K562 (cell line): Measurements from ENCODE around the gene MEIG1. TPM values are rescaled to one million over a fixed set of nuclear protein-coding genes. Genes with fewer than 3 reads are reported as not detected.

Source experiments
- ATAC-seq: fragments of 200-7000 bp; cut with Tn5 transposase; 3 replicates; pipeline ENCODE4 v1.9.1; 2020; ENCODE audit warnings: moderate library complexity
- BruUV-seq: library from RNA; stranded (reverse); fragments of 400-500 nt; replicated peaks from 2 replicates; lab custom pipeline; 2021; lab: Mats Ljungman, UMichigan
- CTCF ChIA-PET: fragments of 300-600 bp; formaldehyde crosslinking; extraction: SDS; loops from one replicate; lab custom pipeline; 2021; ENCODE audit warnings: low intra/inter-chr PET ratio; lab: Yijun Ruan, JAX
- POLR2A ChIA-PET: fragments of 300-600, 350-650 bp; sonication (Branson Sonifier 250); formaldehyde crosslinking; extraction: SDS; loops from one replicate; lab custom pipeline; 2021; ENCODE audit warnings: antibody characterized with exemption, inconsistent platforms; lab: Yijun Ruan, JAX
- DNase-seq, 4 experiments: peaks; one replicate each; pipeline versions ENCODE4 v3.0.0 to v3.0.0-alpha.2; 2011 to 2018; ENCODE audit warnings: low spot score in 3 of 4, mixed read lengths in 3 of 4; ENCODE audit errors: extremely low read depth in 1 of 4
- FAIRE-seq: peaks from 2 replicates; lab custom pipeline; 2011; peaks lifted over from hg19 to GRCh38; lab: Jason Lieb, UNC
- H2AFZ ChIP-seq: 2 replicates; pipeline ENCODE4 v1.6.0; 2011; ENCODE audit warnings: low read depth, low read length, control low read depth, inconsistent platforms
- H3K27ac ChIP-seq: fragments of 200-600 bp; 3 replicates; pipeline ENCODE4 v1.8.0; 2011; ENCODE audit warnings: low read depth, mild to moderate bottlenecking, control low read depth, inconsistent platforms, low read length, moderate library complexity, mixed read lengths; ENCODE audit errors: extremely low read depth
- H3K27me3 ChIP-seq, 2 experiments: fragments of 300-600 bp in 1 of 2; 2 replicates in 1 of 2; 3 replicates in 1 of 2; pipeline versions ENCODE4 v1.6.0 to v1.8.0; 2011; ENCODE audit warnings: inconsistent platforms in 2 of 2, low read length in 2 of 2, mild to moderate bottlenecking in 1 of 2, mixed read lengths in 1 of 2, moderate library complexity in 1 of 2; ENCODE audit not compliant: control insufficient read depth in 2 of 2, insufficient read depth in 2 of 2
- H3K36me3 ChIP-seq: fragments of 300-600 bp; 3 replicates; pipeline ENCODE4 v1.8.0; 2011; ENCODE audit warnings: mild to moderate bottlenecking, low read length, inconsistent platforms; ENCODE audit not compliant: control insufficient read depth, insufficient read depth
- H3K4me1 ChIP-seq, 2 experiments: fragments of 200-600 bp in 1 of 2; replicated peaks in 1 of 2; 2 replicates in 1 of 2; 3 replicates in 1 of 2; pipeline versions ENCODE4 v1.5.1 to v1.8.0; 2011; ENCODE audit warnings: inconsistent platforms in 2 of 2, low read length in 2 of 2, mild to moderate bottlenecking in 1 of 2, mixed read lengths in 1 of 2, moderate library complexity in 1 of 2; ENCODE audit not compliant: control insufficient read depth in 2 of 2, insufficient read depth in 2 of 2
- H3K4me2 ChIP-seq: 2 replicates; pipeline ENCODE4 v1.6.1; 2011; ENCODE audit warnings: low read length, control low read depth, inconsistent platforms, mixed read lengths; ENCODE audit not compliant: insufficient read depth
- H3K4me3 ChIP-seq: fragments of 200-600 bp; sonication (generic), shearing (Covaris generic); 2 replicates; pipeline ENCODE4 v1.5.1; 2016; ENCODE audit warnings: control low read depth, inconsistent platforms
- H3K79me2 ChIP-seq: fragments of 200-600 bp; 3 replicates; pipeline ENCODE4 v1.8.0; 2011; ENCODE audit warnings: low read length, inconsistent platforms; ENCODE audit not compliant: control insufficient read depth, insufficient read depth
- H3K9ac ChIP-seq, 2 experiments: 2 replicates each; pipeline versions ENCODE4 v1.6.0 to v1.6.1; 2011; ENCODE audit warnings: low read depth in 2 of 2, low read length in 2 of 2, control low read depth in 1 of 2, inconsistent platforms in 1 of 2, mild to moderate bottlenecking in 1 of 2, mixed read lengths in 1 of 2; ENCODE audit not compliant: insufficient read depth in 1 of 2
- H3K9me1 ChIP-seq: one replicate; pipeline ENCODE4 v1.6.0; 2011; ENCODE audit warnings: inconsistent platforms, mild to moderate bottlenecking, low read length, moderate library complexity; ENCODE audit not compliant: control insufficient read depth, insufficient read depth
- H3K9me3 ChIP-seq: replicated peaks from 2 replicates; pipeline ENCODE4 v1.5.1; 2011; ENCODE audit warnings: low read depth, low read length, inconsistent platforms; ENCODE audit not compliant: control insufficient read depth, insufficient read depth
- H4K20me1 ChIP-seq: replicated peaks from 2 replicates; pipeline ENCODE4 v1.6.1; 2011; ENCODE audit warnings: low read length, inconsistent platforms, mixed read lengths; ENCODE audit not compliant: control insufficient read depth, insufficient read depth
- RFX5 ChIP-seq: IDR thresholded peaks from 2 replicates; pipeline ENCODE4 v1.6.1; 2011; ENCODE audit warnings: low read depth, mild to moderate bottlenecking, improper control_type of control experiment, low read length
- ZKSCAN1 ChIP-seq: fragments of 150-350 bp; IDR thresholded peaks from 2 replicates; pipeline ENCODE4 v1.6.1; 2016; ENCODE audit warnings: low read depth, low read length
- WGBS: fragments of 100-300 bp; shearing (Covaris generic); methylation state at CpG from one replicate; pipeline ENCODE4 v1.1.6; 2016; ENCODE audit warnings: low coverage, mixed read lengths; ENCODE audit not compliant: insufficient coverage; ENCODE audit errors: missing lambda C conversion rate; 5-methylcytosine and 5-hydroxymethylcytosine counted together
- in situ Hi-C: fragments of 300-500 bp; cut with MboI; formaldehyde crosslinking; loops from 4 replicates; pipeline ENCODE4 v1.15.0; 2018; ENCODE audit warnings: inconsistent platforms, mixed read lengths
- intact Hi-C: fragments of 100-400 bp; cut with micrococcal nuclease; formaldehyde crosslinking; loops from 2 replicates; pipeline ENCODE4 v1.14.2; 2022
- polyA plus RNA-seq, 8 experiments: library from polyadenylated mRNA; depleted of rRNA in 4 of 8; stranded (reverse) in 5 of 8; unstranded in 3 of 8; fragments of >200 nt; fragmentation: Nextera tagmentation in 2 of 8; fragmentation: Illumina TruSeq in 1 of 8; extraction: Ambion mirVana in 2 of 8; extraction: Trizol in 1 of 8; gene quantifications; 2 replicates each; pipeline versions ENCODE4 v1.2.1 to v1.2.3, GENCODE V29; 2011 to 2014; ENCODE audit warnings: inconsistent platforms in 1 of 8, missing spikeins in 1 of 8
- total RNA-seq, 7 experiments: library from RNA; depleted of rRNA in 6 of 7; stranded (reverse); fragments of >200 nt in 6 of 7; fragmentation: Illumina TruSeq in 2 of 7; extraction: Trizol in 2 of 7; gene quantifications; 2 replicates each; pipeline versions ENCODE4 v1.2.1 to v1.2.3, GENCODE V29; 2011 to 2021; ENCODE audit warnings: low replicate concordance in 1 of 7
- TF ChIP-seq, protein P1 (sequence below): fragments of 250-450 bp; sonication (Bioruptor Pico); IDR thresholded peaks from 2 replicates; pipeline ENCODE4 v1.6.1; 2021; ENCODE audit warnings: mild to moderate bottlenecking
- TF ChIP-seq, protein P2 (sequence below): fragments of 250-450 bp; sonication (Bioruptor Pico); IDR thresholded peaks from 2 replicates; pipeline ENCODE4 v1.8.0; 2021; ENCODE audit warnings: borderline replicate concordance, mild to moderate bottlenecking, moderate library complexity; ENCODE audit not compliant: poor library complexity, severe bottlenecking
- TF ChIP-seq, protein P3 (sequence below): sonication (generic); formaldehyde crosslinking; IDR thresholded peaks from 2 replicates; pipeline ENCODE4 v1.8.0; 2022; ENCODE audit warnings: missing genetic modification reagents, mild to moderate bottlenecking, borderline replicate concordance

The MEIG1 gene
- total and polyA plus RNA-seq, 9 of the 15 experiments (the other 6 are each of a cell fraction or from before 2014, with no cell fraction given) = 0.19 to 1.7 (median 0.54) TPM; not detected in 3

DNA sequence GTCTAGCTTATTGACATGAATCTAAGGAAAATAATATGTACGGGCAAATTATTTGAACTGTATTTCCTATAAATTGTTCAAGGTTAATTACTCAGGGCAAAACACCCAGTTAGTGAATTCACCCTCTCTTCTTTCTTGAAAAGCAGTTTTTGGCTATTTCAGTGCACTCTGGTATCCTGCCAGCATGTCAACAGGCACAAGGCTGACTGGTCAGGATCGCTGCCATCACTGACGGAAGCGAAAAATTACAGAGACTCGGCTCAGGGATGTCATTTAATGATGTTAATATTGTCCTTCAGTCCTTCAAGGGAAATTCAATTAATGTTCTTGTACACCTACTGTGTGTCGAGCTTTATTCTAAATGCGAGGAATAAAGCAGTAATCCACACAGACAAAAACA, 56.3 kb downstream of the MEIG1 start:
- no peaks in the 10 kb centered on the region for H3K9me1 ChIP-seq
- peaks cover 0 to 3% of the 10 kb centered on the region in 2 experiments; a peak in 4 of 5 replicates for H3K4me1 ChIP-seq
- H3K27ac ChIP-seq = no peak overlapping the region
- ATAC-seq (no peak), FAIRE-seq (no peak), DNase-seq (no peak)
- no peaks in the 10 kb centered on the region for H3K9me3 ChIP-seq
- intact Hi-C loops = no loop called here
- no peaks in the 10 kb centered on the region for H3K36me3 ChIP-seq
- in situ Hi-C loops = no loop called here
- POLR2A ChIA-PET = no interaction called here
- WGBS = 19% methylated on average over 7 of the region's 7 CpGs
- H3K4me2 ChIP-seq = no peak overlapping the region
- no peak overlapping the region for H2AFZ ChIP-seq
- no peaks in the 10 kb centered on the region for H3K79me2 ChIP-seq
- peaks cover 8 to 12% of the 10 kb centered on the region in 2 experiments; a peak in 4 of 5 replicates for H3K27me3 ChIP-seq
- no peak overlapping the region for H3K9ac ChIP-seq
- no TSS peak for BruUV-seq
- H4K20me1 ChIP-seq = no peaks in the 10 kb centered on the region
- no peak overlapping the region for H3K4me3 ChIP-seq
- TF ChIP-seq, protein P1, sequence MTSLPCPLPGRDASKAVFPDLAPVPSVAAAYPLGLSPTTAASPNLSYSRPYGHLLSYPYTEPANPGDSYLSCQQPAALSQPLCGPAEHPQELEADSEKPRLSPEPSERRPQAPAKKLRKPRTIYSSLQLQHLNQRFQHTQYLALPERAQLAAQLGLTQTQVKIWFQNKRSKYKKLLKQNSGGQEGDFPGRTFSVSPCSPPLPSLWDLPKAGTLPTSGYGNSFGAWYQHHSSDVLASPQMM (CRISPR knock-in tag) = no peak
- TF ChIP-seq RFX5 = no peak
- TF ChIP-seq, protein P2, sequence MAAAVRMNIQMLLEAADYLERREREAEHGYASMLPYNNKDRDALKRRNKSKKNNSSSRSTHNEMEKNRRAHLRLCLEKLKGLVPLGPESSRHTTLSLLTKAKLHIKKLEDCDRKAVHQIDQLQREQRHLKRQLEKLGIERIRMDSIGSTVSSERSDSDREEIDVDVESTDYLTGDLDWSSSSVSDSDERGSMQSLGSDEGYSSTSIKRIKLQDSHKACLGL (CRISPR knock-in tag) = no peak
- TF ChIP-seq, protein P3, sequence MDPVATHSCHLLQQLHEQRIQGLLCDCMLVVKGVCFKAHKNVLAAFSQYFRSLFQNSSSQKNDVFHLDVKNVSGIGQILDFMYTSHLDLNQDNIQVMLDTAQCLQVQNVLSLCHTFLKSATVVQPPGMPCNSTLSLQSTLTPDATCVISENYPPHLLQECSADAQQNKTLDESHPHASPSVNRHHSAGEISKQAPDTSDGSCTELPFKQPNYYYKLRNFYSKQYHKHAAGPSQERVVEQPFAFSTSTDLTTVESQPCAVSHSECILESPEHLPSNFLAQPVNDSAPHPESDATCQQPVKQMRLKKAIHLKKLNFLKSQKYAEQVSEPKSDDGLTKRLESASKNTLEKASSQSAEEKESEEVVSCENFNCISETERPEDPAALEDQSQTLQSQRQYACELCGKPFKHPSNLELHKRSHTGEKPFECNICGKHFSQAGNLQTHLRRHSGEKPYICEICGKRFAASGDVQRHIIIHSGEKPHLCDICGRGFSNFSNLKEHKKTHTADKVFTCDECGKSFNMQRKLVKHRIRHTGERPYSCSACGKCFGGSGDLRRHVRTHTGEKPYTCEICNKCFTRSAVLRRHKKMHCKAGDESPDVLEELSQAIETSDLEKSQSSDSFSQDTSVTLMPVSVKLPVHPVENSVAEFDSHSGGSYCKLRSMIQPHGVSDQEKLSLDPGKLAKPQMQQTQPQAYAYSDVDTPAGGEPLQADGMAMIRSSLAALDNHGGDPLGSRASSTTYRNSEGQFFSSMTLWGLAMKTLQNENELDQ (CRISPR knock-in tag) = no peak
- 0 out of 2 replicates have a peak, but pooled peaks have one; percentile 27 for TF ChIP-seq ZKSCAN1
- TF ChIP-seq, all 486 proteins: peak for 1
- CTCF ChIA-PET = no interaction called here
